Progenitor cell of endocrine pancreas (in vitro differentiated cells): ENCODE results near the gene DCDC2. TPM values are rescaled to one million over a fixed set of nuclear protein-coding genes. Genes with fewer than 3 reads are reported as not detected.
A peak's percentile ranks its signal among the peaks of the same experiment; 100 is the strongest.

Source experiments
- DNase-seq: peaks from one replicate; pipeline ENCODE4 v3.0.0; 2021; ENCODE audit warnings: low spot score; ENCODE audit not compliant: unreplicated experiment
- H3K27ac Mint-ChIP-seq: 2 replicates; pipeline ENCODE4 v1.8.0; 2021; ENCODE audit warnings: mild to moderate bottlenecking, moderate library complexity, mixed read lengths
- H3K27me3 Mint-ChIP-seq: 2 replicates; pipeline ENCODE4 v1.8.0; 2021; ENCODE audit warnings: mixed read lengths
- H3K36me3 Mint-ChIP-seq: 2 replicates; pipeline ENCODE4 v1.8.0; 2022; ENCODE audit warnings: mixed read lengths; ENCODE audit not compliant: insufficient read depth
- H3K4me1 Mint-ChIP-seq: 2 replicates; pipeline ENCODE4 v1.8.0; 2021; ENCODE audit warnings: low read depth, mixed read lengths
- H3K4me3 Mint-ChIP-seq: 2 replicates; pipeline ENCODE4 v1.8.0; 2021; ENCODE audit warnings: low read depth, mild to moderate bottlenecking, moderate library complexity, mixed read lengths
- H3K9me3 Mint-ChIP-seq: 2 replicates; pipeline ENCODE4 v1.8.0; 2021; ENCODE audit warnings: low read depth, mixed read lengths
- total RNA-seq: library from RNA; stranded (reverse); gene quantifications from 2 replicates; pipeline ENCODE4 v1.2.1, GENCODE V29; 2021
- TF ChIP-seq, protein P1 (sequence below): fragments of 200-600 bp; sonication (generic); IDR thresholded peaks from one replicate; pipeline ENCODE4 v1.5.0; 2021; ENCODE audit warnings: antibody characterized with exemption, mild to moderate bottlenecking; ENCODE audit not compliant: unreplicated experiment

Gene DCDC2
- total RNA-seq, 1 donor from 2014 or later = 22.2 TPM

DNA sequence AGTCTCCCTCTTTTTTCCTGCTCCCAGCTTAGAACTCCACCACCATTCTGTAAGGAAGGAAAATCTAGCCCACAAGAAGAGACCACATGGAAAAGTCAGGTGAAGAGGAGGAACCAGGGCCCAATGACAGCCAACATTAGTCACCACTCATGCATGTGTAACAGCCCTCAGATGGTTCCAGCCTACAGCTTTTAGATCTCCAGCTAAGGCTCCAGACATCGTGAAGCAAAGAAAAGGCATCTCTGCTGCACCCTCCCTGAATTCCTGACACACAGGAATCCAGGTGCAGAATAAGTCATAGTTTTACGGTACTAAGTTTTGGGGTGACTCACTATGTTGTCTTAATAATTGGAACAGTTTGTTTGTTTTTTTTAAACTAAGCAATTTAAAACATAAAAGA lies 25.5 kb downstream of the DCDC2 start:
- Mint-ChIP-seq H3K4me3 (no peak overlapping the region), H3K9me3 (no peaks in the 10 kb centered on the region), H3K27ac (no peak overlapping the region), H3K27me3 (no peaks in the 10 kb centered on the region), H3K36me3 (peaks cover 13% of the 10 kb centered on the region), H3K4me1 (peaks cover 36% of the 10 kb centered on the region)
- TF ChIP-seq, protein P1, sequence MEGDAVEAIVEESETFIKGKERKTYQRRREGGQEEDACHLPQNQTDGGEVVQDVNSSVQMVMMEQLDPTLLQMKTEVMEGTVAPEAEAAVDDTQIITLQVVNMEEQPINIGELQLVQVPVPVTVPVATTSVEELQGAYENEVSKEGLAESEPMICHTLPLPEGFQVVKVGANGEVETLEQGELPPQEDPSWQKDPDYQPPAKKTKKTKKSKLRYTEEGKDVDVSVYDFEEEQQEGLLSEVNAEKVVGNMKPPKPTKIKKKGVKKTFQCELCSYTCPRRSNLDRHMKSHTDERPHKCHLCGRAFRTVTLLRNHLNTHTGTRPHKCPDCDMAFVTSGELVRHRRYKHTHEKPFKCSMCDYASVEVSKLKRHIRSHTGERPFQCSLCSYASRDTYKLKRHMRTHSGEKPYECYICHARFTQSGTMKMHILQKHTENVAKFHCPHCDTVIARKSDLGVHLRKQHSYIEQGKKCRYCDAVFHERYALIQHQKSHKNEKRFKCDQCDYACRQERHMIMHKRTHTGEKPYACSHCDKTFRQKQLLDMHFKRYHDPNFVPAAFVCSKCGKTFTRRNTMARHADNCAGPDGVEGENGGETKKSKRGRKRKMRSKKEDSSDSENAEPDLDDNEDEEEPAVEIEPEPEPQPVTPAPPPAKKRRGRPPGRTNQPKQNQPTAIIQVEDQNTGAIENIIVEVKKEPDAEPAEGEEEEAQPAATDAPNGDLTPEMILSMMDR = no peak
- DNase-seq = no peak

DNA sequence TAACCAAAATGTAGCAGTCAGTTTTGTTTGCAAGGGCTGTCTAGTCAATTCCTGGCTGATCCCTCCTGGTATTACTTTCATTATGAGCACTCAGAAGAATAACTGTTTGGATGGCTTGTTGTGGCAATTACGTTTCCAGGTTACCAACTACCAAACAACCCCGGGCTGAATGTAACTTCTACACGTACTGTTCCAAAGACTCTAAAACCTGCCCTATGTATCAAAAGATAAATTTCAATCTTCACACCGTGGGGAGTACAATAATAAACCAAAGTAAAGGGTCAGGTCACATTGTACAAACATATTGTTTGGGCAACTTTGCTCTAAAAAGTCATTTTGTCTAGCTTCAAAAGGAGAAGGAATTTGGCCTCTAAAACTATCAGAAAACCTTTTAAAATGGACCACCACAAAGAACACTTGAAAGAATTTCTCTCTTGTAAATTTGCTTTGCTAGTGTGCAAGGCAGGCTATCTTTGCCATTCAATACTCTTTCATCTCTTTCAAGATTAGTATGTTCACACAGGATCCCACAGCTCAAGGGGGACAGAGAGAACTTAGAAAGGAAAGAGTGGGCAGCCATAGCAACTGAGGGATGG lies 27.6 kb downstream of the DCDC2 start:
- peaks cover 36% of the 10 kb centered on the region for H3K4me1 Mint-ChIP-seq
- H3K9me3 Mint-ChIP-seq = no peaks in the 10 kb centered on the region
- peak overlapping the region; percentile 83 for H3K27ac Mint-ChIP-seq
- H3K27me3 Mint-ChIP-seq = no peaks in the 10 kb centered on the region
- no peak overlapping the region for H3K4me3 Mint-ChIP-seq
- TF ChIP-seq, protein P1 = no peak
- DNase-seq = no peak
- peaks cover 4% of the 10 kb centered on the region for H3K36me3 Mint-ChIP-seq

DNA sequence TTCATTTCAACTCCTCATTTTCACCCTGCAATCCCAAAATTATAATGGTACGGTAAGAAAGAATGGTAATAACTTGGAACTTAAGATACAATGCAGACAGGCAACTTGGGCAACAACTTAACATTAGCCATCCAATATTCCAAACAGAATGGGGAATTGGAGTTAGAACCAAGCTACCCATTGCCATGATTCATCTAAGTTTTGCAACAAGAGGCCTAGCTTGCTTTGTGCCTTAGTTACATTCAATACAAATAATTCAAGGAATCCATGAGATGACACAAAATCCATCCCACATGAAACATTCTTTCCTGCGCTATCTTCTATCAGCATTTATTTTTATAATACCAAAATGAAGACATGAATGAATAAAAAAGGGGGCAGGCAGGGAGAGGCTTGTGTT lies 28.4 kb downstream of the DCDC2 start:
- Mint-ChIP-seq H3K27ac (no peak overlapping the region), H3K9me3 (no peaks in the 10 kb centered on the region), H3K36me3 (peaks cover 6% of the 10 kb centered on the region), H3K4me1 (peaks cover 40% of the 10 kb centered on the region), H3K27me3 (no peaks in the 10 kb centered on the region), H3K4me3 (no peak overlapping the region)
- no peak for DNase-seq
- TF ChIP-seq, protein P1 = no peak

DNA sequence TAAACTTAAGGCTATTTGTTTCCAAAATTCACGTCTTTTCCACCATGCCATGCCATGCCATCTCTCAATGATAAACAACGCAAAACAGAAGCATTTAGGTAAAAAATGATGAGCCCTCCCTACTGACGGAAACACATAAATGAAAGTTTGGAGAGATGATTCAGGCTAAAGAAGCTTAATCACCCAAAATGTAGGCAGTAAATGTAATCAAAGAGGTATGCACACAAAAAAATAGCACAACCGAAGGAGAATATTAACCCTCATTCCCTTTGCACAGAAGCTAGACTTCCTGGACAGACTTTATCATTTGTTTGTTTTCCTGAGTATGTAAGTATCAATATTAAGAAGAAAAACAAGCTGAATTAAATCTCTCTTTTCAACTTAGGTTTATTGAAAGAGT lies 28.8 kb downstream of the DCDC2 start:
- Mint-ChIP-seq H3K4me3 (no peak overlapping the region), H3K36me3 (peaks cover 6% of the 10 kb centered on the region), H3K27ac (no peak overlapping the region), H3K27me3 (no peaks in the 10 kb centered on the region), H3K4me1 (peaks cover 44% of the 10 kb centered on the region), H3K9me3 (no peaks in the 10 kb centered on the region)
- TF ChIP-seq, protein P1 = no peak
- DNase-seq = no peak

DNA sequence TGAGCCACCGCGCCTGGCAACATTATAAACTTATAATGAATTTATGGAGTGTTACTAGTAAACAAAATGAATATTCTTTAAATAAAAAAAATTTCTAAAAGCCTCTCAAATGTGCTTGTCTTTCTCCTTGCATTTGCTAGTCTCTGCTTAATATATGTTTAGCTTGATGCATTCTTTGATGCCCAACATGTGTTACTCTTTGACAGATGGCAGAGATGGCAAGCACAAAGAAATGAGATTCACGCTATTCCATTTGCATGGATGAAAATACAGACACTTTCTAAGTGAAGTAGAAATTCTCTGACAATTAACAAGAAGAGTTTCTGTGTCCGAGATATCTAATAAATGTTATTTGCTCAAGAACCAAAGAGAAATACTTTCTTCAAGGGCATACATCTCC lies 30.1 kb downstream of the DCDC2 start:
- no peak overlapping the region for H3K27ac Mint-ChIP-seq
- H3K27me3 Mint-ChIP-seq = no peaks in the 10 kb centered on the region
- TF ChIP-seq, protein P1 = no peak
- H3K9me3 Mint-ChIP-seq = peaks cover 1% of the 10 kb centered on the region
- peaks cover 3% of the 10 kb centered on the region for H3K36me3 Mint-ChIP-seq
- no peak for DNase-seq
- H3K4me1 Mint-ChIP-seq = peaks cover 45% of the 10 kb centered on the region
- H3K4me3 Mint-ChIP-seq = no peak overlapping the region
